ENCODE measurements around the gene RCBTB2.

DNA sequence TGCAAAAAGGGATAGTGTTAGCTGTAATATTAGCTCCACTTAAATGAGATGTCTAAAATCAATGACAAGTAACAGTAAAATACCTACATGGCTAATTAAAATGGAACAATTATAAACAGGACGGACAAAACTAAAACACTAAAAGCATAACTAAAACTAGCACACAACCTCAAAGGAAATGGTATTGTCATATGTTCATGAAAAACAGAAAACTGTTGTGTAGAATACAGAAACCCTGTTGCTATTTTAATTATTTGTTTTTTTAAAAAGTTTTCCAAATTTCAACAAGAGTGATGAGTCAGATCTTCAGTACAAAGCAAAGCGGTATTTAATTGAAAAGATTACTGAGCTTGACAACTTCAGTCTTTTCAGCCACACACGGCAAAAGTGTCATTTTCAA is 4.2 kb downstream of the RCBTB2 start:
- TF ChIP-seq, protein P1, sequence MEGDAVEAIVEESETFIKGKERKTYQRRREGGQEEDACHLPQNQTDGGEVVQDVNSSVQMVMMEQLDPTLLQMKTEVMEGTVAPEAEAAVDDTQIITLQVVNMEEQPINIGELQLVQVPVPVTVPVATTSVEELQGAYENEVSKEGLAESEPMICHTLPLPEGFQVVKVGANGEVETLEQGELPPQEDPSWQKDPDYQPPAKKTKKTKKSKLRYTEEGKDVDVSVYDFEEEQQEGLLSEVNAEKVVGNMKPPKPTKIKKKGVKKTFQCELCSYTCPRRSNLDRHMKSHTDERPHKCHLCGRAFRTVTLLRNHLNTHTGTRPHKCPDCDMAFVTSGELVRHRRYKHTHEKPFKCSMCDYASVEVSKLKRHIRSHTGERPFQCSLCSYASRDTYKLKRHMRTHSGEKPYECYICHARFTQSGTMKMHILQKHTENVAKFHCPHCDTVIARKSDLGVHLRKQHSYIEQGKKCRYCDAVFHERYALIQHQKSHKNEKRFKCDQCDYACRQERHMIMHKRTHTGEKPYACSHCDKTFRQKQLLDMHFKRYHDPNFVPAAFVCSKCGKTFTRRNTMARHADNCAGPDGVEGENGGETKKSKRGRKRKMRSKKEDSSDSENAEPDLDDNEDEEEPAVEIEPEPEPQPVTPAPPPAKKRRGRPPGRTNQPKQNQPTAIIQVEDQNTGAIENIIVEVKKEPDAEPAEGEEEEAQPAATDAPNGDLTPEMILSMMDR (IDR thresholded peaks at IDR 0.05 in 4 of 5, conservative IDR thresholded peaks at IDR 0.05 in 1 of 5): no peak
- no peak for TF ChIP-seq POLR2A (IDR thresholded peaks at IDR 0.05)

All from gastrocnemius medialis (tissue), 4 donors.